ENCODE measurements around the gene ERICH6.

Gene ERICH6

GRCh38 chr3:150703756-150704344 is at the start of gene ERICH6:
TSS of gene ERICH6 (minus strand) at chr3:150703920. CDS start at chr3:150703898, 22 bp downstream.
- TF ChIP-seq, protein P1, sequence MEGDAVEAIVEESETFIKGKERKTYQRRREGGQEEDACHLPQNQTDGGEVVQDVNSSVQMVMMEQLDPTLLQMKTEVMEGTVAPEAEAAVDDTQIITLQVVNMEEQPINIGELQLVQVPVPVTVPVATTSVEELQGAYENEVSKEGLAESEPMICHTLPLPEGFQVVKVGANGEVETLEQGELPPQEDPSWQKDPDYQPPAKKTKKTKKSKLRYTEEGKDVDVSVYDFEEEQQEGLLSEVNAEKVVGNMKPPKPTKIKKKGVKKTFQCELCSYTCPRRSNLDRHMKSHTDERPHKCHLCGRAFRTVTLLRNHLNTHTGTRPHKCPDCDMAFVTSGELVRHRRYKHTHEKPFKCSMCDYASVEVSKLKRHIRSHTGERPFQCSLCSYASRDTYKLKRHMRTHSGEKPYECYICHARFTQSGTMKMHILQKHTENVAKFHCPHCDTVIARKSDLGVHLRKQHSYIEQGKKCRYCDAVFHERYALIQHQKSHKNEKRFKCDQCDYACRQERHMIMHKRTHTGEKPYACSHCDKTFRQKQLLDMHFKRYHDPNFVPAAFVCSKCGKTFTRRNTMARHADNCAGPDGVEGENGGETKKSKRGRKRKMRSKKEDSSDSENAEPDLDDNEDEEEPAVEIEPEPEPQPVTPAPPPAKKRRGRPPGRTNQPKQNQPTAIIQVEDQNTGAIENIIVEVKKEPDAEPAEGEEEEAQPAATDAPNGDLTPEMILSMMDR (IDR thresholded peaks at IDR 0.05; ENCODE audit: low read depth, low read length) = no peak
- H3K4me3 ChIP-seq (ENCODE audit: low read depth, low read length) = peak within 1 kb of the TSS; percentile 58

DNA sequence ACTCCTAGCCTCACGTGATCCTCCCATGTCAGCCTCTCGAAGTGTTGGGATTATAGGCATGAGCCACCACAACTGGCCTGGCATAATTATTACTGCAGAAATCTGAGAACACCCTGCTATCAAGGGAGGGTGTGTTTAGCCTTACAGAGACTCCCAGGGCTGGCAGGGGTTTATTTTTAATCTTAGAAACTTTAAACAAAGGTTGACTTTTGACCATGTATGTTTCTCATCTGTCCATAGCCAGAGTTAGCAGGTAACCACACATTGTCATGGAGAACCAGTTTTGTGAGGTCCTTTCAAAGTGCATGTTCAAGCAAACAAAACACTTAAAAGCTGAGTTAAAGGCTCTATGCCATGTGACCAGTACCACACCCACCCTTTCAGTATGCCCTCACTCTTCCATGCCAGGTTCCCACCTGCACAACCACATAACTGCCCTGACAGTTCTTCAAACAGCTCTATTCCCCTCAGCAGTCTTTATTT is 48.1 kb upstream of the ERICH6 start:
- TF ChIP-seq, protein P1 (IDR thresholded peaks at IDR 0.05; ENCODE audit: low read depth, low read length) = no peak
- no peak overlapping the region for H3K4me3 ChIP-seq (ENCODE audit: low read depth, low read length)

DNA sequence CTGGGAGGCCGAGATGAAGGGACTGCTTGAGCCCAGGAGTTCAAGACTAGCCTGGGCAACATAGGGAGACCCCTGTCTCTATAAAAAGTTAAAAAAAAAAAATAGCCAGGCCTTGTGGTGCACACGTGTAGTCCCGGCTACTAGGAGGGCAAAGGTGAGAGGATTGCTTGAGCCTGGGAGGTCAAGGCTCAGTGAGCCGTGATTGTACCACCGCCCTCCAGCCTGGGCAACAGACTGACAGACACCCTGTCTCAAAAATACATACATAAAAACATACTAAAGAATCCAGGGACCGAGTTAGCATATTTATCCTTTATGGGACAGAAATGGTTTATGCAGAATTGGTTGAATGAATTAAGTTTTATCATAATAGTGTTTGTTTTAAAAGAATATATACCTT is 45.5 kb upstream of the ERICH6 start:
- TF ChIP-seq, protein P1 (IDR thresholded peaks at IDR 0.05; ENCODE audit: low read depth, low read length) = no peak
- H3K4me3 ChIP-seq (ENCODE audit: low read depth, low read length) = no peak overlapping the region

- TF ChIP-seq, protein P1 (IDR thresholded peaks at IDR 0.05; ENCODE audit: low read depth, low read length) = no peak
- H3K4me3 ChIP-seq (ENCODE audit: low read depth, low read length) = no peak overlapping the region
These were observed 44.9 kb upstream of the ERICH6 start for GRCh38 chr3:150748684-150749047.

- H3K4me3 ChIP-seq (ENCODE audit: low read depth, low read length) = no peak overlapping the region
- TF ChIP-seq, protein P1 (IDR thresholded peaks at IDR 0.05; ENCODE audit: low read depth, low read length) = no peak
These were observed 44.4 kb upstream of the ERICH6 start for GRCh38 chr3:150747886-150748683.

DNA sequence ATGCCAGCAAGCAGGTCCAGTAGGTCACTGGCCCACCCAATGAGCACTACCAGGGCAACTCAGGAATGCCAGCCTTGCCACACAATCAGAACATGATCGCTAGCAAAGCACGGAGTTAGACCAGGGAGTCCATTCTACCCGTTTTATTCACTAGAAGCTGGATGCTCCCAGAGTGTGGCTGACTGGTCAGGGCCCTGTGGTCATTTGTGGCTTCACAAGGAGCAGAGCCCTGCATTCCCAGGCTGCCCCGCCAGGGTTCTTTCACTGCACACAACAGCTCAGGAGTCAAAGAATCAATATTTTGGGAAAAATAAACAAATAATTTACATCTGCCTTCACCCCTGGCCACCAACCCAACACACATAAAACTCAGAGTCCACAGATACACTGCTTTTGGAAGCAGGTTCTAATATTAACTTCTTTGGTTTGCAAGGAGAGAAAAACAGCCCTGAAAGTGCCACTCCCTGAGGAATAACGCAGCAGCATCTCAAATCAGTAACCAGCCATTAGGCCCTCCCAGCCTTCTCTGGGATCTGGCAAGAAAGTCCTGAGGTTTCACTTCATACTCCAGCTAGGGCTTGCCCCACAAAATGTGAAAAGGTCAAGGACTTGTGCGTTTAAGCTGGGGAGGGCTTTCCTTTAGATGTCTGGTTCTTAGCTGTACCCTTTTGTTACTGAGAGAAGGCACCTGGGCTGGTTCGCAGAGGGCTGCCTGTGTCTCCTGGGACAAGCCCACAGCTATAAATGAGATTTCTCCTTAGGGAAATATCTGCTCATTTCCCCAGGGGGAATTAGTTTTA is 43.3 kb upstream of the ERICH6 start:
- TF ChIP-seq, protein P1 (IDR thresholded peaks at IDR 0.05; ENCODE audit: low read depth, low read length) = no peak
- H3K4me3 ChIP-seq (ENCODE audit: low read depth, low read length) = no peak overlapping the region
